Mononuclear cell (primary cell): ENCODE data around the gene SPI1. TPM values are rescaled to one million over a fixed set of nuclear protein-coding genes. Genes with fewer than 3 reads are reported as not detected.

ENCODE experiments used
- H3K27me3 ChIP-seq: 2 replicates; pipeline ENCODE4 v1.6.0; 2011; ENCODE audit warnings: low read length, control low read depth; ENCODE audit not compliant: insufficient read depth
- H3K4me1 ChIP-seq: 2 replicates; pipeline ENCODE4 v1.5.1; 2011; ENCODE audit warnings: mild to moderate bottlenecking, low read length, control low read depth; ENCODE audit not compliant: insufficient read depth
- H3K4me3 ChIP-seq: 2 replicates; pipeline ENCODE4 v1.5.1; 2011; ENCODE audit warnings: mild to moderate bottlenecking, low read length, moderate library complexity
- H3K9me3 ChIP-seq: 2 replicates; pipeline ENCODE4 v1.5.1; 2011; ENCODE audit warnings: low read depth, mild to moderate bottlenecking, control low read depth, low read length
- total RNA-seq: library from RNA; depleted of rRNA; stranded (reverse); fragments of >200 nt; gene quantifications from one replicate; pipeline ENCODE4 v1.2.3, GENCODE V29; 2012

Gene SPI1
- total RNA-seq = 202 TPM

DNA sequence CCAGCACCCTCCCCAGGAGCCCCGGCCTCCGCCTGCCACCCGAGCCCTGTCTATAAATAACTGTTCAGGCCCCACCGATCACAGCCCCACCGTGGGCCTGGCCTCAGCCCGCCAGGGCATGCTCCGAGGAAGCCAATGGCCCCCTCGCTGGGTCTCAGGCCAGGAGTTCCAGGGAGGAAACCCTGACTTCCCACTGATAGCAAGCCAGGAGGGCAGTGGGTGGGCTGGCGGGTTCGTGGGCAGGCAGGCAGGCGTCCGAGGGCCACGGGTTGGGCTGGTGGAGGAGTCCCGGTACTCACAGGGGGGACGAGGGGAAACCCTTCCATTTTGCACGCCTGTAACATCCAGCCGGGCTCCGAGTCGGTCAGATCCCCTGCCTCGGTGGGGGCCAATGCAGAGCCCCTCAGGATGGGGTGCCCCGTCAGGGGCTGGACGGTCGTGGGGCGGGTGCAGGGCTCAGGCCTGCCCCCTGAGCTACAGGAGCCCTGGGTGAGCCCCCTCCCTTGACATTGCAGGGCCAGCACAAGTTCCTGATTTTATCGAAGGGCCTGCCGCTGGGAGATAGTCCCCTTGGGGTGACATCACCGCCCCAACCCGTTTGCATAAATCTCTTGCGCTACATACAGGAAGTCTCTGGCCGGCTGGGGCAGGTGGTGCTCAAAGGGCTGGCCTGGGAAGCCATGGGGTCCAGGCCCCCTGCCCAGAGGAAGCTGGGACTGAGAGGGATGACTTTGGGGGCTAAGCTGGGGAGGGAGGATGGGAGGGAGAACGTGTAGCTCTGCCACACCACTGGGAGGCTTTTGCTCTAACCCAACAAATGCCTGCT is at the start of gene SPI1:
TSS of gene SPI1 (minus strand) at position 538 of the 826 bp plus-strand sequence. CDS start at position 344, 194 bp downstream.
- Histone ChIP-seq H3K4me3 (peak within 1 kb of the TSS; percentile 85), H3K9me3 (no peaks in the 10 kb centered on the region), H3K27me3 (no peaks in the 10 kb centered on the region), H3K4me1 (peaks cover 52% of the 10 kb centered on the region)

DNA sequence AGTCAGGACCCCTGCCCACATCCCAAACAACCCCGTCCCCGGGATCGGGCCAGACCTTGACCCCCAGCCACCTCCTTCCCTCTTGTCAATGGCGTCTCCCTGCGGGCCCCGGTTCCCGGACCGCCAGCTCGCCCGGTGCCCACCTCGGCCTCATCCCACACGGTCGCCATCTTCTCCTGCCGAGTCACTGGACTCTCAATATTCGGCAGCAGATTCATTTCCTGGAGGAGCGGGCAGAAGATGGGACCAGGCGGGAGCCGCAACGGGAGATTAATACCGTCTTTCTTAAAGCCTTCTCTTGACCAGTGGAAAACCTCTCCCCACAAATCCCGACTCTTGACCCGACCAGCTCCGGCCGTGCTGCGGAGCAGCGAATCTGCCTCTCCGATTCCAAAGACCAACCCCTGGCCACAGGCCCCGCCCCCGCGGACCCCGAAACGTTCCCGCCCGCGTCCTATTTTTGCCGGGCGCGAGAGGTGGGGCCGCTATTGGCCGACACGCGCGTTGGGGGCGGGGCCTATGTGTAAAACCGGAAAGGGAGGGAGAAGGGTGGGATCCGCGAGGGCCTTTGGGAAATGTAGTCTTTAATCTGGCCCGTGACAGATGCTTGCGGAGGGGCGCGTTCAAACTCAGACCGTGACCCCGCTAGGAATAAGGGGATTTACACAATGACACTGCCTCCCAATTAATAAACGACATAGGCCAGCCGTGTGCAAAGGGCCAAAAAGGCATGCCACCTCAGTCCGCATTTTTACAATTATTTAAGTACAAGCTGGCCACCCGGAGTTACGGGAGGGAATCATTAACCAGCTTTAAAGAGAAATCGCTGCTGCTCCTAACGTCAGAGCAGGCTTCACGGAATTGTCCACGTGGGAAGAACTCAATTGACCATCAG is 48.0 kb upstream of the SPI1 start, which contains the start of gene PSMC3:
TSS of gene PSMC3 (minus strand) at position 378 of the 895 bp plus-strand sequence. CDS start at position 218, 160 bp downstream.
- Histone ChIP-seq H3K9me3 (no peaks in the 10 kb centered on the region), H3K4me1 (peaks cover 18% of the 10 kb centered on the region), H3K27me3 (no peaks in the 10 kb centered on the region), H3K4me3 (peak within 1 kb of the TSS; percentile 99)

DNA sequence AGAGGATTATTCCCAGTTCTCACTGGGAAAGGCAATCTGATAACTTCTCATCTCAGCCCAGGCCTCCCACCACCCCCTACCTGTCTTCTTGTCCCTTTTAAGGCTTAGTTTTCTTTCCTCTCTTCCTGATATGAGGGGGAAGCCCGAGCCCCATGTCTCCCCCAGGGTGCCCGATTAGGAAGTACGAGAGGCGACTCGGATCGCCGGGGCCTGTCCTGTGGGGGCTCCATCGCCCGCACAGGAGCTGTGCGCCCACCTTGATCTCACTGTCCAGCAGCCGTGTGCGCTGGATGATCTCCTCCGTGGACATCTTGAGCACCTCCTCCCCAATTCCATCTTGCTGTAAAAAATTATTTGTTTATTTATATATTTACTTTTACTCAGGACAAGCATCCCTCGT is 47.3 kb upstream of the SPI1 start:
- H3K4me1 ChIP-seq = peaks cover 18% of the 10 kb centered on the region
- H3K4me3 ChIP-seq = peak overlapping the region; percentile 99
- H3K9me3 ChIP-seq = no peaks in the 10 kb centered on the region
- no peaks in the 10 kb centered on the region for H3K27me3 ChIP-seq

- H3K9me3 ChIP-seq = no peaks in the 10 kb centered on the region
- H3K27me3 ChIP-seq = no peaks in the 10 kb centered on the region
- no peak overlapping the region for H3K4me3 ChIP-seq
- H3K4me1 ChIP-seq = no peaks in the 10 kb centered on the region
These were observed 40.3 kb upstream of the SPI1 start for GRCh38 chr11:47418454-47419259.

- no peaks in the 10 kb centered on the region for H3K4me1 ChIP-seq
- H3K9me3 ChIP-seq = no peaks in the 10 kb centered on the region
- H3K27me3 ChIP-seq = no peaks in the 10 kb centered on the region
- no peak overlapping the region for H3K4me3 ChIP-seq
These were observed 39.4 kb upstream of the SPI1 start for GRCh38 chr11:47417712-47418111.

DNA sequence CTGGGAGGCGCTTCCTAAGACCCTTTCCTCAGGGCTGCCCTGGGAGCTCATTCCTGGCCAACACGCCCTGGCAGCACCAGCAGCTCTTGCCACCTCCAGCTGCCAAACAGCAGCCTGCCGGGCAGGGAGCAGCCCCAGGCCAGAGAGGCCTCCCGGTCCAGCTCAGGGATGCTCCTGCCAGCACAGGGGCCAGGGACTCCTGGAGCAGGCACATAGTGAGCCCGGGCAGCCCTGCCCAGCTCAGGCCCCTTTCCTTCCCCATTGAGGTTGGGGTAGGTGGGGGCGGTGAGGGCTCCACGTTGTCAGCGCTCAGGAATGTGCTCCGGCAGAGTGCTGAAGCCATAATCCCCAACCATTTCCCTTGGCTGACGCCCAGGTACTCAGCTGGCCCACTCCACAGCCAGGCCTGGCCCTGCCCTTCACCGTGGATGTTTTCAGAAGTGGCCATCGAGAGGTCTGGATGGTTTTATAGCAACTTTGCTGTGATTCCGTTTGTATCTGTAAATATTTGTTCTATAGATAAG is 37.7 kb upstream of the SPI1 start:
- Histone ChIP-seq H3K9me3 (no peaks in the 10 kb centered on the region), H3K4me3 (no peak overlapping the region), H3K4me1 (no peaks in the 10 kb centered on the region), H3K27me3 (no peaks in the 10 kb centered on the region)

DNA sequence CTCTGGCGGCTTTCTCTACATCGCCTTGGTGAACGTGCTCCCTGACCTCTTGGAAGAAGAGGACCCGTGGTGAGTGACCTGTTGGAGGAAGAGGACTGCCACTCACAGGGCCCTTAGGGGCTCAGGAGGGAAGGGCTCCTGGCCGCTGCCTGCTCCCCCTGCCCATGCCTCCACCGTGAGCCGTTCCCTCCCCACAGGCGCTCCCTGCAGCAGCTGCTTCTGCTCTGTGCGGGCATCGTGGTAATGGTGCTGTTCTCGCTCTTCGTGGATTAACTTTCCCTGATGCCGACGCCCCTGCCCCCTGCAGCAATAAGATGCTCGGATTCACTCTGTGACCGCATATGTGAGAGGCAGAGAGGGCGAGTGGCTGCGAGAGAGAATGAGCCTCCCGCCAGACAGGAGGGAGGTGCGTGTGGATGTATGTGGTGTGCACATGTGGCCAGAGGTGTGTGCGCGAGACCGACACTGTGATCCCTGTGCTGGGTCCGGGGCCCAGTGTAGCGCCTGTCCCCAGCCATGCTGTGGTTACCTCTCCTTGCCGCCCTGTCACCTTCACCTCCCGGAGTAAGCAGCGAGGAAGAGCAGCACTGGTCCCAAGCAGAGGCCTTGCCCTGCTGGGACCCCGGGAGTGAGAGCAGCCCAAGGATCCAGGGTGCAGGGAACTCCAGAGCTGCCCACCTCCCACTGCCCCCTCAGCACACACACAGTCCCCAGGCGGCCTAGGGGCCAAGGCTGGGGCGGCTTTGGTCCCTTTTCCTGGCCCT is 36.9 kb upstream of the SPI1 start:
- Histone ChIP-seq H3K4me3 (no peak overlapping the region), H3K4me1 (no peaks in the 10 kb centered on the region), H3K9me3 (no peaks in the 10 kb centered on the region), H3K27me3 (no peaks in the 10 kb centered on the region)

- Histone ChIP-seq H3K4me3 (no peak overlapping the region), H3K27me3 (no peaks in the 10 kb centered on the region), H3K9me3 (no peaks in the 10 kb centered on the region), H3K4me1 (no peaks in the 10 kb centered on the region)
These were observed 36.3 kb upstream of the SPI1 start for GRCh38 chr11:47414685-47415070.

GRCh38 chr11:47413908-47414684 is 35.7 kb upstream of the SPI1 start:
- Histone ChIP-seq H3K4me3 (no peak overlapping the region), H3K27me3 (no peaks in the 10 kb centered on the region), H3K9me3 (no peaks in the 10 kb centered on the region), H3K4me1 (peaks cover 5% of the 10 kb centered on the region)

DNA sequence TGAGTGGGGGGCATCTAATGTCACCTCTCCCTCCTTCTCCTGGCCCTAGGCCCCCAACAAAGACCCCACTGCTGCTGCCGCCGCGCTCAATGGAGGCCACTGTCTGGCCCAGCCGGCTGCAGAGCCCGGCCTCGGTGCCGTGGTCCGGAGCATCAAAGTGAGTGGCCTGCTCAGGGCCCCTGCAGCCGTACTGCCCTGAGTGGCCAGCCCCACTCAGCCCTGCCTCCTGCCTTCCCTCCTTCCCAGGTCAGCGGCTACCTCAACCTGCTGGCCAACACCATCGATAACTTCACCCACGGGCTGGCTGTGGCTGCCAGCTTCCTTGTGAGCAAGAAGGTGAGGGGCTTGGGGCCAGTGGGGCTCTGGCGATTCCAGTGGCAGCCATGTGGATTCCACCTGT is 35.0 kb upstream of the SPI1 start:
- H3K4me1 ChIP-seq = peaks cover 9% of the 10 kb centered on the region

DNA sequence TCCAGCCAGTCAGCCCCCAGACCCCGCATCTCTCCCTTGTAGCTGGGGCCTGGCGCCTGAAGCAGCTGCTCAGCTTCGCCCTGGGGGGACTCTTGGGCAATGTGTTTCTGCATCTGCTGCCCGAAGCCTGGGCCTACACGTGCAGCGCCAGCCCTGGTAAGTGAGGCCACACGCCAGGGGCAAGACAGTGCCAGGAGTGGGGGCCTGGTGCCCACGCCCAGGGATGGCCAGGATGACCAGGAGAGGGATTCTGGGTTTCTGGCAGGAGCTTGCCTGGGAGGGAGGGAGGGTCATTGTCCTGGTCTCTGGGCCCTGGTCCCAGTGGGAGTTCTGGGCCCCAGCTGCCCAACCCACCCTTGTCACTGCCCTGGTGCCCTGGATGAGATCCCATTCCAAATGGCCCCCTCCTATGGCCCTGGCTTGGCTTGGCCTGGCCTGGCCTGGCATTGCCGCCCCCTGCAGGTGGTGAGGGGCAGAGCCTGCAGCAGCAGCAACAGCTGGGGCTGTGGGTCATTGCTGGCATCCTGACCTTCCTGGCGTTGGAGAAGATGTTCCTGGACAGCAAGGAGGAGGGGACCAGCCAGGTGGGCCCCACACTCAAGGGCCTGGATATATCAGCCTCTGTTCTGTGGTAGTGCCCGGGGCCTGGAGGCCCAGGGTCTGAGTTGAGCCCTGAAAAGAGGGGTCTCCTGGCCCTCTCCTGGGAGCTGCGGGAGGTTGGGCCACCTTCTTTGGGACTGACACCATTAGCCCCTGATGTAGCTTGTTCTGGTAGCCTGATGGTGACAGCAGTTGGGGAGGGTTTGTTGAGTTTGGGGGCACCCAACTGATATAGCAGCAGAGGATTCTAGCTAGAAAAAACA is 33.8 kb upstream of the SPI1 start:
- Histone ChIP-seq H3K4me3 (no peak overlapping the region), H3K27me3 (no peaks in the 10 kb centered on the region), H3K4me1 (peaks cover 18% of the 10 kb centered on the region), H3K9me3 (no peaks in the 10 kb centered on the region)

More for the DNA sequence above, 35.0 kb upstream of the SPI1 start:
- no peaks in the 10 kb centered on the region for H3K27me3 ChIP-seq
- no peaks in the 10 kb centered on the region for H3K9me3 ChIP-seq
- H3K4me3 ChIP-seq = no peak overlapping the region

DNA sequence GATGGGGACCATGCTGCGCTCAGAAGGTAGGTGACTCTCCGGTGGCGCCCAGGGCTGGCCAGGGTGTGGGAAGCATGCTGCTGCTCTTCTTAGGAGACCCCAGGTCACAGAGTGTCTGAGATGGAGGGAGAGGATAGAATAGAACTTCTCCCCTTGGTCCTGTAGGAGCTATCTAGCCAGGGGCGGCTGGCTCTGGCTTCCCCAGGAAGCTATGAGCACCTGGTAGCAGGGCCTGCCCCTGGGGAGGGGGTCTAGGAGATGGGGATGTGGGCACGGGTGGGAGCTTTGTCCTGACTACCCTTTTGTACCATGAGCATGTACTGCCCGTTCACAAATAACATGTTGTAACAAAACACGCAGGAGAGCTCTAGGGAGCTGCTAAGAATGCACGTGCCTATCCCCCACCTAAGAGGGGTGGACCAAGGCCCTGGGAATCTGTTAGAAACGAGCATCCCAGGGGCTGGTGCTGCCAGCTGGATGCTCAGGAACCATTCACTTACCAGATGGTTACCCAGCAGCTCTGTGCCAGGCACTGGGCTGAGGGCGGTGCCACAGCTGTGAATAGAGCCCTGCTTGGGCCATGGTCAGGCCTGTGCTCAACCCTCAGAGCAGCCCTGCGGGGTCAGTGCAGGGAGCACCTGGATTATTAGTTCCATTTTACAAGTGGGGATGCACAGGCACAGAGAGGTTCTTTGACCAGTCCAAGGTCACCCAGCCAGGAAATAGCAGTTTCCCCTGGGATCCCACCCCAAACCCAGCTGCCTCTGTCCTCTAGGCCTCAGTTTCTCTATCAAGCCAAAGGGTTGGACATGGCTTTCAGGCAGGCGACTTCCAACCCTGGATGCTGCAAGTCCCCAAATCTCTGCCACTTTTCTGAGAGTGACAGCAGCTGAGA is 32.3 kb upstream of the SPI1 start:
- Histone ChIP-seq H3K9me3 (no peaks in the 10 kb centered on the region), H3K4me3 (no peak overlapping the region), H3K4me1 (peaks cover 30% of the 10 kb centered on the region), H3K27me3 (no peaks in the 10 kb centered on the region)
